Aorta (tissue), 5 donors: ENCODE results near the gene GSTM4. TPM values are rescaled to one million over a fixed set of nuclear protein-coding genes. Genes with fewer than 3 reads are reported as not detected.

Experiments
- ATAC-seq: fragments of 200-7000 bp; cut with Tn5 transposase; one replicate; pipeline ENCODE4 v1.9.1; 2022; ENCODE audit warnings: moderate library complexity; ENCODE audit not compliant: low FRiP score
- DNase-seq, 2 donors: peaks; one replicate each; pipeline ENCODE4 v3.0.0-alpha.2; 2020
- H3K27ac ChIP-seq, 2 donors: one replicate each; pipeline ENCODE4 v1.5.1; 2013; ENCODE audit warnings: low read length in 2 of 2, mild to moderate bottlenecking in 2 of 2, moderate library complexity in 2 of 2, control low read depth in 1 of 2, inconsistent platforms in 1 of 2, low read depth in 1 of 2
- H3K27me3 ChIP-seq, 2 donors: one replicate each; pipeline ENCODE4 v1.6.1; 2013; ENCODE audit warnings: control low read depth in 1 of 2, low read length in 1 of 2, mild to moderate bottlenecking in 1 of 2, moderate library complexity in 1 of 2; ENCODE audit not compliant: insufficient read depth in 2 of 2, control insufficient read depth in 1 of 2
- H3K36me3 ChIP-seq, 2 donors: one replicate each; pipeline ENCODE4 v1.6.1; 2013; ENCODE audit warnings: control low read depth in 1 of 2, low read length in 1 of 2, mild to moderate bottlenecking in 1 of 2; ENCODE audit not compliant: insufficient read depth in 2 of 2, control insufficient read depth in 1 of 2
- H3K4me1 ChIP-seq, 2 donors: one replicate each; pipeline ENCODE4 v1.6.1; 2013; ENCODE audit warnings: low read length in 2 of 2, control low read depth in 1 of 2, mild to moderate bottlenecking in 1 of 2, moderate library complexity in 1 of 2; ENCODE audit not compliant: insufficient read depth in 2 of 2, control insufficient read depth in 1 of 2
- H3K4me3 ChIP-seq, 2 donors: one replicate each; pipeline ENCODE4 v1.5.1; 2013; ENCODE audit warnings: low read length in 2 of 2, control low read depth in 1 of 2, mild to moderate bottlenecking in 1 of 2
- H3K9me3 ChIP-seq: one replicate; pipeline ENCODE4 v1.6.1; 2013; ENCODE audit warnings: mild to moderate bottlenecking, low read length; ENCODE audit not compliant: control insufficient read depth
- WGBS, 2 donors: extraction: QIAGEN DNeasy Blood & Tissue Kit; methylation state at CpG; one replicate each; pipeline ENCODE4 v1.1.7; 2013; 5-methylcytosine and 5-hydroxymethylcytosine counted together
- intact Hi-C, 2 donors: fragments of 100-400 bp; cut with DNase I; formaldehyde crosslinking; loops; one replicate each; pipeline versions ENCODE4 v1.14.2 to v1.15.0; 2022
- polyA plus RNA-seq, 2 donors: library from polyadenylated mRNA; stranded (reverse); fragments of 200-250 nt; gene quantifications; one replicate each; pipeline ENCODE4 v1.2.3, GENCODE V29; 2013
- total RNA-seq, 2 donors: library from RNA; stranded (reverse); fragmentation: NEBNext Ultra II Directional; extraction: Animal tissue kit (Norgen Biotek cat#: 25700); gene quantifications; one replicate each; pipeline ENCODE4 v1.2.1, GENCODE V29; 2021
- donor health status: healthy with polysubstance abuse.
- donor health status: Bipolar disorder and iron deficiency.
- donor health status: DM: no; HTN: no; CAD: no.
- donor health status: DM: no; HTN: no; CAD: no.
- donor health status: DM: yes; HTN: yes; CAD: no.

Gene GSTM4
- total and polyA plus RNA-seq, 4 donors = 15.0 to 53.1 (median 31.8) TPM

DNA sequence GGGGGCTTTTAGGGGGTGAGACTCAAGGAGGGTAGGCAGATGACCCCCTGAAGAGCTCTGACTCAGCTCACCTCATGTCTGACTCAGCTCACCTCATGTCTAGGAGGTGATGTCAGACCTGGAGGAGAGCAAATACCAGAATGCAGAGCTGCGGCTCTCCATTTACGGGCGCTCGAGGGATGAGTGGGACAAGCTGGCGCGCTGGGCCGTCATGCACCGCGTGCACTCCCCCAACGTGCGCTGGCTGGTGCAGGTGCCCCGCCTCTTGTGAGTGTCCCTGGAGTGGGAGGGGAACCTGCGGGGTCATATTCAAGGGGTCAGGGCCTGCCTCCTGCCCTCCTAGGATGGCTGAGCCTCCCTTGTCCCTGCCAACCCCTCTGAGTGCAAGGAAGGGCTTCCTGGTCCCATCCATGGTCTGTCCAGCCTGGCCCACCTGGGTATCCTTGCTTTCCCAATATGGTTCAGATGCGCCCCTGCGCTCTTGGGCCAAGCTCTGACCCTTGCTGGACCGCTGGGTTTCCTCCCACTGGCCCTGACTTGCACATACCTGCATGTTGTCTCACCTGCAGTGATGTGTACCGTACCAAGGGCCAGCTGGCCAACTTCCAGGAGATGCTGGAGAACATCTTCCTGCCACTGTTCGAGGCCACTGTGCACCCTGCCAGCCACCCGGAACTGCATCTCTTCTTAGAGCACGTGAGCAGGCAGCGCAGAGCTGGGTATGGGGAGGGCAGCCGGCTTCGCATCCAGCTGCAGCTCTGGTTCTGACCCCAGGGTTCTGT lies 27.2 kb upstream of the GSTM4 start:
- no peak for DNase-seq
- ATAC-seq = no peak

DNA sequence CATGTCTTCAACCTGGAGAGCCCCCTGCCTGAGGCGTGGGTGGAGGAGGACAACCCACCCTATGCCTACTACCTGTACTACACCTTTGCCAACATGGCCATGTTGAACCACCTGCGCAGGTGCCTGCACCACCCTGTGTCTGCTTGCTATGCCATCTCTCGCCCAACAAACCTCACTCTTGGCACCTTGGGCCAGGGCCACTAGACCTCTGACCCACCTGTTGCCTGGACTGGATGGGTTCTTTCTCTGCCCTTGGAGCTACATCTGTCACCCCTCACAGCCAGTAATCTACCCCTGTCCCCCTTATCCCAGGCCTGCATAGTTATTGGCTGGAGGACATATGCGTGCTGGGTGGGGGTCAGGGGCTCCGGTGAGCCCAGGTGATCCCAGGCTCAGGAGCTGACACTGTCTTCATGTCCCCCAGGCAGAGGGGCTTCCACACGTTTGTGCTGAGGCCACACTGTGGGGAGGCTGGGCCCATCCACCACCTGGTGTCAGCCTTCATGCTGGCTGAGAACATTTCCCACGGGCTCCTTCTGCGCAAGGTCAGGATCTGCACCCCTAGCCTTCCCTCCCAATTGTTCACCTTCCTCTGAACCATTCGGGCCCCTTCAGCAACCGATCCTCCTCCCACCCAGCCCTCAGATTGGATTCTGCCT lies 26.4 kb upstream of the GSTM4 start:
- DNase-seq (no peak), ATAC-seq (no peak)
- H3K27ac ChIP-seq = no peak overlapping the region
- no peaks in the 10 kb centered on the region for H3K27me3 ChIP-seq
- intact Hi-C loops = loop anchor here in 1 of 2 donors (2.0 kb wide), 1 partner anchor 83 kb away; no protein-coding TSS in a partner anchor
- H3K4me1 ChIP-seq = no peaks in the 10 kb centered on the region
- WGBS, 2 donors = 86 to 89% methylated on average over 10 of the region's 10 CpGs
- H3K4me3 ChIP-seq = no peak overlapping the region
- no peaks in the 10 kb centered on the region for H3K9me3 ChIP-seq
- peaks cover 0 to 9% of the 10 kb centered on the region in 2 donors for H3K36me3 ChIP-seq

More for the DNA sequence above, 27.2 kb upstream of the GSTM4 start:
- Histone ChIP-seq H3K9me3 (no peaks in the 10 kb centered on the region), H3K4me3 (no peak overlapping the region), H3K27ac (no peak overlapping the region), H3K4me1 (no peaks in the 10 kb centered on the region), H3K36me3 (peaks cover 0 to 9% of the 10 kb centered on the region in 2 donors), H3K27me3 (no peaks in the 10 kb centered on the region)
- WGBS, 2 donors = 86 to 87% methylated on average over 23 of the region's 23 CpGs
- intact Hi-C loops = loop anchor here in 1 of 2 donors (2.0 kb wide), 1 partner anchor 82 kb away; no protein-coding TSS in a partner anchor

DNA sequence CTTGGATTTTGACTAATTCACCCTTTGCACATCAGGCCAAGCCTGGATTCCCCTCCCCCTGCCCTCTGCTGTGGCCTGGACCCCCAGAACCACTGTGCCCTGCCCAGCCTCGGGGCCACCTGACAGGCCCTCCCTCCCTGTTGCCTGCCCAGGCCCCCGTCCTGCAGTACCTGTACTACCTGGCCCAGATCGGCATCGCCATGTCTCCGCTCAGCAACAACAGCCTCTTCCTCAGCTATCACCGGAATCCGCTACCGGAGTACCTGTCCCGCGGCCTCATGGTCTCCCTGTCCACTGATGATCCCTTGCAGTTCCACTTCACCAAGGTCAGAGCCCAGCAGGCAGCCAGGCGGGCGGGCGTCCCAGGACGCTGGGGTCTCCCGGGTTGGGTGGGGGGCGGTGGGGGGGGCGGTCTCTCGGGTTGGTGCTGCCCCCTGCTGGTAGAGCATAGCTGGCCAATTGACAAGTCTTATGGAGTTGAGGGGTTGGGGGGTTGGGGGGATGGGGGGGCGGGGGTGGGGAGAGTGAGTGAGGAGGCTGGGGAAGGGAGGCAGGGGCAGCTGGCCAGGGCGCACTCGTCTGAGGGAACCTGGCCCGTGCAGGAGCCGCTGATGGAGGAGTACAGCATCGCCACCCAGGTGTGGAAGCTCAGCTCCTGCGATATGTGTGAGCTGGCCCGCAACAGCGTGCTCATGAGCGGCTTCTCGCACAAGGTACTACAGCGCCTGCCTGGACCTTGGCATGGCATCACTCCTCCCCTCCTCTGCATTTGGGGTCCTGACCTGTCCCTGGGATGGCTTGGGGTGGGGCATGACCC lies 25.6 kb upstream of the GSTM4 start:
- DNase-seq = no peak
- intact Hi-C loops = no loop called here
- H3K9me3 ChIP-seq = no peaks in the 10 kb centered on the region
- no peak overlapping the region for H3K27ac ChIP-seq
- WGBS, 2 donors = 75 to 82% methylated on average over 28 to 30 of the region's 30 CpGs
- H3K27me3 ChIP-seq = no peaks in the 10 kb centered on the region
- H3K4me3 ChIP-seq = no peak overlapping the region
- no peak for ATAC-seq
- H3K36me3 ChIP-seq = peaks cover 0 to 9% of the 10 kb centered on the region in 2 donors
- H3K4me1 ChIP-seq = no peaks in the 10 kb centered on the region

DNA sequence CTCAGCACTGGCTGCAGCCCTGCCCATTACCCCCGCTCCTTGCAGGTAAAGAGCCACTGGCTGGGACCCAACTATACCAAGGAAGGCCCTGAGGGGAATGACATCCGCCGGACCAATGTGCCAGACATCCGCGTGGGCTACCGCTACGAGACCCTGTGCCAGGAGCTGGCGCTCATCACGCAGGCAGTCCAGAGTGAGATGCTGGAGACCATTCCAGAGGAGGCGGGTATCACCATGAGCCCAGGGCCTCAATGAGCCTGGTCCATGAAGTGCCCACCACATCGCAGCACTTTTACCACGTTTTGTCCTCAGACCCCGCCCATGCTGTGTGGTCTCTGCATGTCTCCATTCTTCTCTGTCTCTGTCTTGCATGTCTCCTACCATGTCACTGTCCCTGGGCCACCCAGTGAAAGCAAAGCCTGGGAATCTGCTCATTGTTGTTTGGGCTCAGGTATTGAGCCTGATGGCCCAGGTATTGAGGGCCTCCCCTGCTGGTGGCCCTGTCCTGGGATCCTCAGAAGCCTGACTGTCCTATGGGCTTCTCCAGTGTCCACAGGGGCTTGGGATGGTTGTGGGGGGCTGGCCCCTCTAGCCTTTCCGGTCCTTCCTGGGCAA lies 24.9 kb upstream of the GSTM4 start:
- WGBS, 2 donors = 88 to 91% methylated on average over 14 of the region's 14 CpGs
- intact Hi-C loops = no loop called here
- Histone ChIP-seq H3K4me3 (no peak overlapping the region), H3K9me3 (no peaks in the 10 kb centered on the region), H3K27me3 (no peaks in the 10 kb centered on the region), H3K4me1 (no peaks in the 10 kb centered on the region), H3K27ac (no peak overlapping the region), H3K36me3 (peaks cover 0 to 9% of the 10 kb centered on the region in 2 donors)
- ATAC-seq (no peak), DNase-seq (no peak)

DNA sequence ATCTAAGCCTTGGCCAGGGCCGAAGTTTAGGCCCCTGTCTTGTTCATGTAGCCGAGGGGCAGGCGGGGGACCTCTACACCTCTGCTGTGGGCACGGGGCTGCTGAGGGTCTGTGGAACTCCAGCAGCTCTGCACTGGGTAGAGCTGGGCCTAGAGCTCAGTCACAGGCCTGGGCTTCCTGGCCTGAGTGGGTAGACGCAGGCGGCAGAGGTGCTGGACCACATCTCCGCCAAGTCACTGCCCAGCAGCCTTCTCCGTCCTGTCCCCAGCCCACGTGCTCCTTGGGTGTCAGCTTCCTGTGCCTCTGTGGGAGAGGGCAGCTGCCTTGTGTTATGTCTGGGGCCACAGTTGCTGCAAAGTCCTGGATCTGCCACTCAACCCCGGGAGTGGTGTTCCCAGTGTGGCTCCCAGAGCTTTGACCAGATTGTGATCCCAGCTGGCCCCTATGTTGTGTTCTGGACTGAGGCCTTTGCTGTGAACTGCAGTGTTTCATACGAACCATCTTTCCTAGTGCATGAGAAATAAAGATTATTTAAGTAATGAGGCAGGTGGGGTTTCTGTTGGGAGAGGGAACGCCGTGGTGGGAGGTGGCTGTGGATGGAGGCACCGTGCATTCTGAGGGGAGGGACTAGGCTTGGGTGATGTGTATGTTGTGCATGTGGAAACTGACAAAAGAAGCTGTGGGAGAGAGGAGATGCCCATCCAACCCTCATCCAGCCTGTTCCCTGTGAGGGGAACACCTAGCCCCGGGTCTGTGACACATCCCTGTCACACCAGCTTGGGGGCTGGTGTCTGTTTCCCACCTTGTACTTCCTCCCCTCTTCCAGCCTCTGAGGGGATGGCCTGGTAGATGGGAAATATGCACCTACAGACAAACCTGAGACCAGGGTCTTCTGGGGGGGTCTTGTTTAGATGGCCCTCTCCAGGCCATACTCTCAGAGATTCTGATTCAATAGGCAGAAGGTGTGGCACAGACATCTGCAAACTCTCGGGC lies 24.1 kb upstream of the GSTM4 start:
- no peaks in the 10 kb centered on the region for H3K9me3 ChIP-seq
- H3K27me3 ChIP-seq = no peaks in the 10 kb centered on the region
- H3K4me3 ChIP-seq = no peak overlapping the region
- no peak for DNase-seq
- no peak overlapping the region for H3K27ac ChIP-seq
- intact Hi-C loops = no loop called here
- H3K36me3 ChIP-seq = peaks cover 0 to 9% of the 10 kb centered on the region in 2 donors
- 80 to 83% methylated on average over 16 of the region's 16 CpGs for WGBS, 2 donors
- no peaks in the 10 kb centered on the region for H3K4me1 ChIP-seq
- no peak for ATAC-seq

DNA sequence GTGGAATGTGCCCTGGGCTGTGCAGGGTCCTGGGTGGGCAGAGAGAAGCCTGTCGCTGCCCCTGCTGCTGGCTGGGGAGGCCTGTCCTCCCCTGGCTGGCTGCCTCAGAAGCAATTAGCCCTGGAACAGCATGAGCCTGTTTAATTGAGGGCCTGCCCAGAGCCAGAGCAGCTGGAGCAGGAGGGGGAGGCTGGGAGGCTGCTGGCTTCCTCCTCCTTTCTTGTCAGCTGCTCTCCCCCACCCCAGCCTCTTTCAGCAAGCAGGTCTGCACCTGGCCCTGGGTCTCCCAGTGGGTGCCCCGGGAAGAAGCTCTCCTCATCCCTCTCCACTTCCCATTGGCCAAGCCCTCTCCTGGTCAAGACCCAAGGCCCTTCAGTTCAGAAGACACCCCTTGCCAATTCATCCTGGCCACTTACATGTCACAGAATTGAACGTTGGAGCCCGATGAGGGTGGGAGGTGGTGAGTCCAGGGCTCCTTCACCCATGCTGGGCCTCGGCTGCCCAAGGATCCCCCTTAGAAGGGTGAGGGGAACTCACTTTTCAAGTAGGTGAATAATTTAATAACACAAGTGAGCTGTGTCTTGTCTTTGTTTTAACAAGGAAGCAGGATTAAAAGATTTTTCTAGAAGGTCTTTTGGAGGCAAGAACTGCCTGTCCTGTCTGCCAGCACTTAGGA lies 23.1 kb upstream of the GSTM4 start:
- no peaks in the 10 kb centered on the region for H3K27me3 ChIP-seq
- ATAC-seq (no peak), DNase-seq (no peak)
- H3K36me3 ChIP-seq = peaks cover 0 to 6% of the 10 kb centered on the region in 2 donors
- intact Hi-C loops = no loop called here
- H3K4me1 ChIP-seq = no peaks in the 10 kb centered on the region
- H3K27ac ChIP-seq = no peak overlapping the region
- whole genome bisulfite sequencing, 2 donors = 59% methylated on average over 5 of the region's 5 CpGs
- no peaks in the 10 kb centered on the region for H3K9me3 ChIP-seq
- no peak overlapping the region for H3K4me3 ChIP-seq

DNA sequence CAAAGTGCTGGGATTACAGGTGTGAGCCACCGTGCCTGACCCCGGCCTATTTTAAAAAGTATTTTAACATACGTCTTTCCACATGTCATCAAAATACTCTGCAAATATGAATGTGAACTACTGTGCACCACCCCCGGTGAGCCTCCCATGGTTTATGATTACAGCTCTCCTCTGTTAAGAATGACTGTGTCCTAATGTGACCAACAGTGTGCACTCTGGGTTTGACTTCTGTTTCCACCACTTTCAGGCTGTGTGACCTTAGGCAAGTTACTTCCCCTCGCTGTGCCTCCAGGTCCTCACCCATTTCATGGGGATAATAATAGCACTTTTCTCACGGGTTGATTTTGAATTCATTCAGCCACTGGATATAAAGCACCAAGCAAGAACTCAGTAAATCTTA lies 21.6 kb upstream of the GSTM4 start:
- no peaks in the 10 kb centered on the region for H3K27me3 ChIP-seq
- ATAC-seq = no peak
- no peak overlapping the region for H3K4me3 ChIP-seq
- intact Hi-C loops = no loop called here
- H3K9me3 ChIP-seq = no peaks in the 10 kb centered on the region
- DNase-seq = no peak
- no peak overlapping the region for H3K27ac ChIP-seq
- 74 to 77% methylated on average over 6 of the region's 6 CpGs for WGBS, 2 donors
- no peaks in the 10 kb centered on the region for H3K4me1 ChIP-seq
- H3K36me3 ChIP-seq = peaks cover 0 to 4% of the 10 kb centered on the region in 2 donors
